GM18526 (cell line): Measurements from ENCODE around the gene ALKAL2.

ENCODE experiments used
- POLR2A ChIP-seq: IDR thresholded peaks from 3 replicates; pipeline ENCODE4 v1.6.1; 2011; ENCODE audit not compliant: insufficient read length; ENCODE audit errors: extremely low read depth

The ALKAL2 gene

DNA sequence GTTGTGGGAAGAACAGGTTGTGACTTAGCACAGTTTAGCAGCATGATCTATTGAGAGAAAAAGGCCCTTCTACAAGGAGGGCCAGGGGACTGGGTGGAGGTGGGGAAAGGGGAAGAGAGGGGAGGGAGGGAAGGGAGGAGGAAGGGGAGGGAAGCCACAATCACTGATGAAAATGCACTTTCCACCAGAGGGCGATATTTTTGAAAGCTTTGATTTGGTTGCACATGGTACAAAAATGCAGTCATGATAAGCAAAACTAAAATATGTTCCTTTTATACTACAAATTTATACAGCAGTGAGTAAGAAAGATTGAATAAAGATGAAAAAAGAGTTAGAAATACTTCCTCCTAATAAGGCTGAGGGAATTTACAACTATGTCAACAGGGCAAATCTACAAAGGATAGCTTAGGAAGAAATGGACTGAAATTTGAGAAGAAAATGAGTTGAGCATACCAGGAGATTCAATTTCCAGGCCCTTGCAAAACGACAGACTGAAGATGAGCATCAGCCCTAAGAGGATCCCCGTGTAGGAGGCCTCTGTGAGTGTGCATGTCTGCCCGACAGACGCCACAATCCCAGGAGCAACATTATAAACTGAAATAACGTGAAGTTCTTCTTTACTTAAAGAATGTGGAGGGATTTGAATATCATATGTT is 41.3 kb downstream of the ALKAL2 start:
- TF ChIP-seq POLR2A = no peak

DNA sequence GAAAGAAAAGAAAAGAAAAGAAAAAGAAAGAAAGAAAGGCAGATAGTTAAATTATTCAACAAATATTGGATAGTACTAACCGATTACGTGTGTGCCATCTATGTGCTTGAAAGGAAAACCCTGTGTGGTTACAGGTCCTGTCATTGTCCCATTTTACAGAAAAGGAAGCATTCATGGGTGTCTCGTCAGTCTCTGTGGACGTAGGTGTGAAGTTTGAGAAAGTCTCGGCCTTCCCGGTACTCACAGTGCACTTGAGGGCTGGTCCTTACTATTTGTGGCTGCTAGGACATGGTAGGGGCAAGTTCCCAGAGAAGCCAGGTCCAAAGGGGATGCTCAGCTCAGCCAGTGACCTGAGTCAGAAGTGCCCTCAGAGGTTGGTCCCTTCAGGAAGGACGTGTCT is 43.3 kb downstream of the ALKAL2 start:
- no peak for TF ChIP-seq POLR2A

DNA sequence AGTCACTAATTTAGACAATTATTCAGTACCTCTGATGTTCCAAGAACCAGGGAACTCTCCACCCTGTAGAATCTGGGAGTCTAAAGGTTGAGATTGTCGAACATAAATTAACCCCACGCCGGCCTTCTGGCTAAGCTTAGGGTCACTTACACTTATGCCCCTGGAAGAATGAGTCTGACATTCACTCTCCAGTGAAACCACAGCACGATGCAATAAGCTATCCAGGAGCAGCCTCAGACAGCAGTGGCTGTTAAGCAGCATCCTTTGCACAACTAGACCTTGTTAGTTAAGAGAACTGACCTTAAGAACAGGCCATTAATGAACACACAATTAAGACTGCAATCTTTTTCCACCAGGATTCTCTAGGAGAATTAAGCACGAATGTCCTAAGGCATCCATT is 49.0 kb downstream of the ALKAL2 start:
- no peak for TF ChIP-seq POLR2A

GRCh38 chr2:238431-238830 is 49.5 kb downstream of the ALKAL2 start:
- TF ChIP-seq POLR2A = no peak

DNA sequence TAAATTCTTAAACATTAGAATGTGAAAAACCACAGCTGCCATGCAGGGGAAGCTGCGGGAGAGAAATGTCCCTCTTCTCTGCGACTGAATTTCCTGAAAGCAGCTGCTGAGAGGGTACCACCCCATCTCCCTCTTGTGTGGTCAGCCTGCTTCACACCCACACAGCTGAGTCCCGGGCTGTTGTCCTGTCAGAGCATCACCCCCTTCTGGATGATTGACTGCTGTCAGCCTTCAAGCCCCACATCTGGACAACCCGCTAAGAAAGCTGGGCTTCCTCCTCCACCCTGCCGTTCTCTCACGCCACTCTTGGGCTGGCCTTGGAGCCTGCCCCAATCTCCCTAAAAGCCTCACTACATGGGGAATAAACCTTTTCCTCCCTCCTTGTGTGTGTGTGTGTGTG is 50.0 kb downstream of the ALKAL2 start:
- TF ChIP-seq POLR2A = no peak

- no peak for TF ChIP-seq POLR2A
Measured at GRCh38 chr2:236993-237539, 50.8 kb downstream of the ALKAL2 start.

- TF ChIP-seq POLR2A = no peak
Measured at GRCh38 chr2:234421-234820, 53.5 kb downstream of the ALKAL2 start.

GRCh38 chr2:233030-233429 is 54.9 kb downstream of the ALKAL2 start:
- TF ChIP-seq POLR2A = no peak

- TF ChIP-seq POLR2A = no peak
Measured at GRCh38 chr2:231521-232185, 56.2 kb downstream of the ALKAL2 start.
